GM12878 (cell line): ENCODE data around the gene ASB2. TPM values are rescaled to one million over a fixed set of nuclear protein-coding genes. Genes with fewer than 3 reads are reported as not detected.

Experiments
- ASH2L ChIP-seq: fragments of 300-600, 200-600 bp; sonication (generic); IDR thresholded peaks from 2 replicates; pipeline ENCODE4 v1.6.1; 2017; ENCODE audit warnings: low read depth, mild to moderate bottlenecking, borderline replicate concordance
- CBX5 ChIP-seq: sonication (generic); IDR thresholded peaks from 2 replicates; pipeline ENCODE4 v1.6.1; 2016; ENCODE audit warnings: low read depth, moderate library complexity, mild to moderate bottlenecking, inconsistent platforms
- ETV6 ChIP-seq, 2 experiments: fragments of 450-650 bp in 1 of 2; IDR thresholded peaks in 1 of 2; conservative IDR thresholded peaks in 1 of 2; 2 replicates each; pipeline ENCODE4 v1.6.1; 2014; ENCODE audit warnings: antibody characterized with exemption in 1 of 2, borderline replicate concordance in 1 of 2, low read depth in 1 of 2, mild to moderate bottlenecking in 1 of 2, moderate library complexity in 1 of 2
- KAT2A ChIP-seq: conservative IDR thresholded peaks from 2 replicates; pipeline ENCODE4 v1.6.1; 2011; ENCODE audit warnings: low read depth, low read length; ENCODE audit not compliant: control insufficient read depth
- MTA3 ChIP-seq: IDR thresholded peaks from 2 replicates; pipeline ENCODE4 v1.6.1; 2012; ENCODE audit warnings: low read length, inconsistent platforms, borderline replicate concordance
- NRF1 ChIP-seq: conservative IDR thresholded peaks from 2 replicates; pipeline ENCODE4 v1.6.1; 2011; ENCODE audit warnings: mild to moderate bottlenecking, low read depth, low read length, improper control_type of control experiment
- POLR2AphosphoS2 ChIP-seq: IDR thresholded peaks from 2 replicates; pipeline ENCODE4 v1.6.1; 2011; ENCODE audit warnings: low read depth, mild to moderate bottlenecking, low read length, improper control_type of control experiment, moderate library complexity
- POLR2AphosphoS5 ChIP-seq: IDR thresholded peaks from 2 replicates; pipeline ENCODE4 v1.6.1; 2011; ENCODE audit warnings: mild to moderate bottlenecking, low read length, inconsistent platforms
- RB1 ChIP-seq: fragments of 450-650 bp; formaldehyde crosslinking; IDR thresholded peaks from 2 replicates; pipeline ENCODE4 v1.6.1; 2017; ENCODE audit warnings: mild to moderate bottlenecking, borderline replicate concordance
- SREBF1 ChIP-seq: IDR thresholded peaks from 2 replicates; pipeline ENCODE4 v1.6.1; 2012; ENCODE audit warnings: mild to moderate bottlenecking, low read length
- TARDBP ChIP-seq: IDR thresholded peaks from 2 replicates; pipeline ENCODE4 v1.6.1; 2016; ENCODE audit warnings: borderline replicate concordance
- TCF3 ChIP-seq: IDR thresholded peaks from 2 replicates; pipeline ENCODE4 v1.6.1; 2012; ENCODE audit warnings: low read depth, mild to moderate bottlenecking, low read length, borderline replicate concordance; ENCODE audit not compliant: insufficient read depth
- ZZZ3 ChIP-seq: IDR thresholded peaks from 2 replicates; pipeline ENCODE4 v1.6.1; 2011; ENCODE audit warnings: low read depth; ENCODE audit not compliant: control insufficient read depth, insufficient read length
- polyA plus RNA-seq, 11 experiments: library from polyadenylated mRNA; depleted of rRNA in 4 of 11; unstranded in 6 of 11; stranded (reverse) in 5 of 11; fragments of >200 nt; fragmentation: Nextera tagmentation in 4 of 11; fragmentation: Illumina TruSeq in 1 of 11; extraction: Ambion mirVana in 4 of 11; extraction: Trizol in 1 of 11; gene quantifications; 1 replicate in 1 of 11; 2 replicates in 10 of 11; pipeline versions ENCODE4 v1.2.1 to v1.2.3, GENCODE V29; 2011 to 2016; ENCODE audit warnings: inconsistent platforms in 2 of 11, missing spikeins in 2 of 11, low read depth in 1 of 11
- total RNA-seq, 4 experiments: library from RNA; depleted of rRNA in 3 of 4; stranded (reverse); fragments of >200 nt in 3 of 4; fragmentation: Illumina TruSeq in 1 of 4; extraction: Trizol in 1 of 4; gene quantifications; 2 replicates each; pipeline versions ENCODE4 v1.2.1 to v1.2.3, GENCODE V29; 2013 to 2021
- TF ChIP-seq, protein P1 (sequence below): fragments of 450-650 bp; IDR thresholded peaks from 2 replicates; pipeline ENCODE4 v1.6.1; 2018; ENCODE audit warnings: borderline replicate concordance, mild to moderate bottlenecking; ENCODE audit not compliant: partially characterized antibody
- TF ChIP-seq, protein P2 (sequence below): IDR thresholded peaks from 2 replicates; pipeline ENCODE4 v1.6.1; 2011; ENCODE audit warnings: mild to moderate bottlenecking, low read depth, low read length, moderate library complexity; ENCODE audit not compliant: insufficient replicate concordance
- TF ChIP-seq, protein P3 (sequence below): fragments of 450-650 bp; conservative IDR thresholded peaks from 2 replicates; pipeline ENCODE4 v1.6.1; 2017; ENCODE audit warnings: mild to moderate bottlenecking, moderate library complexity
- TF ChIP-seq, protein P4 (sequence below): fragments of 450-650 bp; IDR thresholded peaks from 2 replicates; pipeline ENCODE4 v1.6.1; 2016; ENCODE audit warnings: mild to moderate bottlenecking, moderate library complexity, borderline replicate concordance
- TF ChIP-seq, protein P5 (sequence below): IDR thresholded peaks from 2 replicates; pipeline ENCODE4 v1.6.1; 2012; ENCODE audit warnings: low read depth, low read length, improper control_type of control experiment

Gene ASB2
- total and polyA plus RNA-seq, 10 of the 15 experiments (the other 5 are each of a cell fraction or from before 2014, with no cell fraction given): 3.0 to 54.8 (median 33.5) TPM

DNA sequence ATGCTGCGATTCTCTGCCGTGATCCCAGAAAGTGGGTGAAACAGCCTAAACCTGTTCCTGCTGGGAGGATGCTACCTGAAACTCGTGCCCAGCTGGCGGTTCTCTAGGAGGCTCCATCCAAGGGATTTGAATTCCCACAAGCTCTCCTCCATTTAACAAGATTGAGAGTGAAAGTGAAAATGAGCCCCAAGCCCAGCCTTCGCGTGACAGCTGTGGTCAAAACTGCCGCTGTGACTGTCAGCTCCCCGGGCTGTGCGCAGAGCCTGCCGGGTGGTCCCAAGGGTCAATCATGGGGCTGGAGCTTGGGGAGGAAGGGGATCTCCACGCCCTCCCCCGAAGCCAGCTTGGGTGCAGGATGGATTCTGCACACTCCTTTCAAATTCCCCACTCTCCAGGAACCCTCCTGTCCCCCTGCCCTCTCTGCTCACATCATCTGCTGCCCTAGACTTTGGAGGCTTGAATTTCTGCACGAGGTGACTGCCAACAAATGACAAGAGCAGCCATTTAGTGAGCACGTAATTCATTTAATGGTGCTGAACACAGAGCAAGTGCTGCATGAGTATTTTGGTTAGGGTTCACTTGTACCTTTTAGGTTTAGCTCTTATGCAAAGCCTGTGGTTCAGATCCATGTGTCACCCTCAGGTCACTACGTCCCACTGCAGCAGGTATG lies 5.3 kb downstream of the ASB2 start (continued):
- TF ChIP-seq, protein P1, sequence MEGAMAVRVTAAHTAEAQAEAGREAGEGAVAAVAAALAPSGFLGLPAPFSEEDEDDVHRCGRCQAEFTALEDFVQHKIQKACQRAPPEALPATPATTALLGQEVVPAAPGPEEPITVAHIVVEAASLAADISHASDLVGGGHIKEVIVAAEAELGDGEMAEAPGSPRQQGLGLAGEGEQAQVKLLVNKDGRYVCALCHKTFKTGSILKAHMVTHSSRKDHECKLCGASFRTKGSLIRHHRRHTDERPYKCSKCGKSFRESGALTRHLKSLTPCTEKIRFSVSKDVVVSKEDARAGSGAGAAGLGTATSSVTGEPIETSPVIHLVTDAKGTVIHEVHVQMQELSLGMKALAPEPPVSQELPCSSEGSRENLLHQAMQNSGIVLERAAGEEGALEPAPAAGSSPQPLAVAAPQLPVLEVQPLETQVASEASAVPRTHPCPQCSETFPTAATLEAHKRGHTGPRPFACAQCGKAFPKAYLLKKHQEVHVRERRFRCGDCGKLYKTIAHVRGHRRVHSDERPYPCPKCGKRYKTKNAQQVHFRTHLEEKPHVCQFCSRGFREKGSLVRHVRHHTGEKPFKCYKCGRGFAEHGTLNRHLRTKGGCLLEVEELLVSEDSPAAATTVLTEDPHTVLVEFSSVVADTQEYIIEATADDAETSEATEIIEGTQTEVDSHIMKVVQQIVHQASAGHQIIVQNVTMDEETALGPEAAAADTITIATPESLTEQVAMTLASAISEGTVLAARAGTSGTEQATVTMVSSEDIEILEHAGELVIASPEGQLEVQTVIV: no peak
- TF ChIP-seq TARDBP (0 out of 2 replicates have a peak, but pooled peaks have one; percentile 62), TCF3 (peak; percentile 88; the same call in 1 of the 2 replicates), ZZZ3 (no peak), NRF1 (no peak), POLR2AphosphoS2 (no peak), KAT2A (no peak), SREBF1 (no peak), ASH2L (no peak), RB1 (no peak), MTA3 (no peak), POLR2AphosphoS5 (peak; percentile 73), ETV6 (conservative IDR thresholded peaks at IDR 0.05 in 1 of 2, IDR thresholded peaks at IDR 0.05 in 1 of 2; ENCODE audit: borderline replicate concordance in 1 of 2, low read depth in 1 of 2) (peak in 1 of 2 experiments; percentile 63; a peak in 1 of 4 replicates), CBX5 (no peak)
- TF ChIP-seq, protein P2, sequence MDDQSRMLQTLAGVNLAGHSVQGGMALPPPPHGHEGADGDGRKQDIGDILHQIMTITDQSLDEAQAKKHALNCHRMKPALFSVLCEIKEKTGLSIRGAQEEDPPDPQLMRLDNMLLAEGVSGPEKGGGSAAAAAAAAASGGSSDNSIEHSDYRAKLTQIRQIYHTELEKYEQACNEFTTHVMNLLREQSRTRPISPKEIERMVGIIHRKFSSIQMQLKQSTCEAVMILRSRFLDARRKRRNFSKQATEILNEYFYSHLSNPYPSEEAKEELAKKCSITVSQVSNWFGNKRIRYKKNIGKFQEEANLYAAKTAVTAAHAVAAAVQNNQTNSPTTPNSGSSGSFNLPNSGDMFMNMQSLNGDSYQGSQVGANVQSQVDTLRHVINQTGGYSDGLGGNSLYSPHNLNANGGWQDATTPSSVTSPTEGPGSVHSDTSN: peak; percentile 80
- TF ChIP-seq, protein P3, sequence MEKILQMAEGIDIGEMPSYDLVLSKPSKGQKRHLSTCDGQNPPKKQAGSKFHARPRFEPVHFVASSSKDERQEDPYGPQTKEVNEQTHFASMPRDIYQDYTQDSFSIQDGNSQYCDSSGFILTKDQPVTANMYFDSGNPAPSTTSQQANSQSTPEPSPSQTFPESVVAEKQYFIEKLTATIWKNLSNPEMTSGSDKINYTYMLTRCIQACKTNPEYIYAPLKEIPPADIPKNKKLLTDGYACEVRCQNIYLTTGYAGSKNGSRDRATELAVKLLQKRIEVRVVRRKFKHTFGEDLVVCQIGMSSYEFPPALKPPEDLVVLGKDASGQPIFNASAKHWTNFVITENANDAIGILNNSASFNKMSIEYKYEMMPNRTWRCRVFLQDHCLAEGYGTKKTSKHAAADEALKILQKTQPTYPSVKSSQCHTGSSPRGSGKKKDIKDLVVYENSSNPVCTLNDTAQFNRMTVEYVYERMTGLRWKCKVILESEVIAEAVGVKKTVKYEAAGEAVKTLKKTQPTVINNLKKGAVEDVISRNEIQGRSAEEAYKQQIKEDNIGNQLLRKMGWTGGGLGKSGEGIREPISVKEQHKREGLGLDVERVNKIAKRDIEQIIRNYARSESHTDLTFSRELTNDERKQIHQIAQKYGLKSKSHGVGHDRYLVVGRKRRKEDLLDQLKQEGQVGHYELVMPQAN: no peak; the same call in 1 of the 2 replicates
- TF ChIP-seq, protein P4, sequence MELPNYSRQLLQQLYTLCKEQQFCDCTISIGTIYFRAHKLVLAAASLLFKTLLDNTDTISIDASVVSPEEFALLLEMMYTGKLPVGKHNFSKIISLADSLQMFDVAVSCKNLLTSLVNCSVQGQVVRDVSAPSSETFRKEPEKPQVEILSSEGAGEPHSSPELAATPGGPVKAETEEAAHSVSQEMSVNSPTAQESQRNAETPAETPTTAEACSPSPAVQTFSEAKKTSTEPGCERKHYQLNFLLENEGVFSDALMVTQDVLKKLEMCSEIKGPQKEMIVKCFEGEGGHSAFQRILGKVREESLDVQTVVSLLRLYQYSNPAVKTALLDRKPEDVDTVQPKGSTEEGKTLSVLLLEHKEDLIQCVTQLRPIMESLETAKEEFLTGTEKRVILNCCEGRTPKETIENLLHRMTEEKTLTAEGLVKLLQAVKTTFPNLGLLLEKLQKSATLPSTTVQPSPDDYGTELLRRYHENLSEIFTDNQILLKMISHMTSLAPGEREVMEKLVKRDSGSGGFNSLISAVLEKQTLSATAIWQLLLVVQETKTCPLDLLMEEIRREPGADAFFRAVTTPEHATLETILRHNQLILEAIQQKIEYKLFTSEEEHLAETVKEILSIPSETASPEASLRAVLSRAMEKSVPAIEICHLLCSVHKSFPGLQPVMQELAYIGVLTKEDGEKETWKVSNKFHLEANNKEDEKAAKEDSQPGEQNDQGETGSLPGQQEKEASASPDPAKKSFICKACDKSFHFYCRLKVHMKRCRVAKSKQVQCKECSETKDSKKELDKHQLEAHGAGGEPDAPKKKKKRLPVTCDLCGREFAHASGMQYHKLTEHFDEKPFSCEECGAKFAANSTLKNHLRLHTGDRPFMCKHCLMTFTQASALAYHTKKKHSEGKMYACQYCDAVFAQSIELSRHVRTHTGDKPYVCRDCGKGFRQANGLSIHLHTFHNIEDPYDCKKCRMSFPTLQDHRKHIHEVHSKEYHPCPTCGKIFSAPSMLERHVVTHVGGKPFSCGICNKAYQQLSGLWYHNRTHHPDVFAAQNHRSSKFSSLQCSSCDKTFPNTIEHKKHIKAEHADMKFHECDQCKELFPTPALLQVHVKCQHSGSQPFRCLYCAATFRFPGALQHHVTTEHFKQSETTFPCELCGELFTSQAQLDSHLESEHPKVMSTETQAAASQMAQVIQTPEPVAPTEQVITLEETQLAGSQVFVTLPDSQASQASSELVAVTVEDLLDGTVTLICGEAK: no peak
- TF ChIP-seq, protein P5, sequence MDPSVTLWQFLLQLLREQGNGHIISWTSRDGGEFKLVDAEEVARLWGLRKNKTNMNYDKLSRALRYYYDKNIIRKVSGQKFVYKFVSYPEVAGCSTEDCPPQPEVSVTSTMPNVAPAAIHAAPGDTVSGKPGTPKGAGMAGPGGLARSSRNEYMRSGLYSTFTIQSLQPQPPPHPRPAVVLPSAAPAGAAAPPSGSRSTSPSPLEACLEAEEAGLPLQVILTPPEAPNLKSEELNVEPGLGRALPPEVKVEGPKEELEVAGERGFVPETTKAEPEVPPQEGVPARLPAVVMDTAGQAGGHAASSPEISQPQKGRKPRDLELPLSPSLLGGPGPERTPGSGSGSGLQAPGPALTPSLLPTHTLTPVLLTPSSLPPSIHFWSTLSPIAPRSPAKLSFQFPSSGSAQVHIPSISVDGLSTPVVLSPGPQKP: no peak
